ENCODE results near the gene GPA33.

GPA33 gene

GRCh38 chr1:167077128-167077867 lies 12.9 kb downstream of the GPA33 start:
- Histone ChIP-seq H3K9me3 (ENCODE audit: control insufficient read depth, insufficient read depth, low read length) (no peaks in the 10 kb centered on the region), H3K36me3 (ENCODE audit: control insufficient read depth, insufficient read depth, low read length) (no peaks in the 10 kb centered on the region), H3K27me3 (ENCODE audit: control insufficient read depth, insufficient read depth, low read length) (no peaks in the 10 kb centered on the region), H3K27ac (ENCODE audit: low read length) (no peak overlapping the region), H3K4me1 (ENCODE audit: control insufficient read depth, insufficient read depth, low read length) (no peaks in the 10 kb centered on the region), H3K4me3 (ENCODE audit: low read length) (no peak overlapping the region)
- no CpG with 5 or more reads among the region's 3 CpGs for WGBS (ENCODE audit: insufficient coverage, insufficient read length)
- DNase-seq (ENCODE audit: low read depth, low spot score): no peak

GRCh38 chr1:167076136-167076710 lies 14.0 kb downstream of the GPA33 start:
- Histone ChIP-seq H3K4me1 (ENCODE audit: control insufficient read depth, insufficient read depth, low read length) (no peaks in the 10 kb centered on the region), H3K36me3 (ENCODE audit: control insufficient read depth, insufficient read depth, low read length) (no peaks in the 10 kb centered on the region), H3K27ac (ENCODE audit: low read length) (no peak overlapping the region), H3K4me3 (ENCODE audit: low read length) (no peak overlapping the region), H3K27me3 (ENCODE audit: control insufficient read depth, insufficient read depth, low read length) (no peaks in the 10 kb centered on the region; the same call in 1 of the 2 replicates), H3K9me3 (ENCODE audit: control insufficient read depth, insufficient read depth, low read length) (no peaks in the 10 kb centered on the region)
- DNase-seq (ENCODE audit: low read depth, low spot score): no peak
- WGBS (ENCODE audit: insufficient coverage, insufficient read length): no CpG with 5 or more reads among the region's 8 CpGs

- no peaks in the 10 kb centered on the region for H3K9me3 ChIP-seq (ENCODE audit: control insufficient read depth, insufficient read depth, low read length)
- H3K4me3 ChIP-seq (ENCODE audit: low read length): no peak overlapping the region
- H3K27me3 ChIP-seq (ENCODE audit: control insufficient read depth, insufficient read depth, low read length): no peaks in the 10 kb centered on the region; the same call in 1 of the 2 replicates
- WGBS (ENCODE audit: insufficient coverage, insufficient read length): no CpG with 5 or more reads among the region's 8 CpGs
- no peak overlapping the region for H3K27ac ChIP-seq (ENCODE audit: low read length)
- no peak for DNase-seq (ENCODE audit: low read depth, low spot score)
- no peaks in the 10 kb centered on the region for H3K4me1 ChIP-seq (ENCODE audit: control insufficient read depth, insufficient read depth, low read length)
- no peaks in the 10 kb centered on the region for H3K36me3 ChIP-seq (ENCODE audit: control insufficient read depth, insufficient read depth, low read length)
Observed at GRCh38 chr1:167071286-167071685, 18.9 kb downstream of the GPA33 start.

GRCh38 chr1:167068761-167069160 lies 21.4 kb downstream of the GPA33 start:
- no peaks in the 10 kb centered on the region for H3K36me3 ChIP-seq (ENCODE audit: control insufficient read depth, insufficient read depth, low read length)
- no peak overlapping the region for H3K4me3 ChIP-seq (ENCODE audit: low read length)
- no peaks in the 10 kb centered on the region; the same call in 1 of the 2 replicates for H3K27me3 ChIP-seq (ENCODE audit: control insufficient read depth, insufficient read depth, low read length)
- no peaks in the 10 kb centered on the region for H3K4me1 ChIP-seq (ENCODE audit: control insufficient read depth, insufficient read depth, low read length)
- no peaks in the 10 kb centered on the region for H3K9me3 ChIP-seq (ENCODE audit: control insufficient read depth, insufficient read depth, low read length)
- no peak overlapping the region for H3K27ac ChIP-seq (ENCODE audit: low read length)
- no peak for DNase-seq (ENCODE audit: low read depth, low spot score)
- WGBS (ENCODE audit: insufficient coverage, insufficient read length): no CpG with 5 or more reads among the region's 13 CpGs

- H3K4me3 ChIP-seq (ENCODE audit: low read length): no peak overlapping the region
- H3K27me3 ChIP-seq (ENCODE audit: control insufficient read depth, insufficient read depth, low read length): no peaks in the 10 kb centered on the region; the same call in 1 of the 2 replicates
- H3K36me3 ChIP-seq (ENCODE audit: control insufficient read depth, insufficient read depth, low read length): no peaks in the 10 kb centered on the region
- H3K27ac ChIP-seq (ENCODE audit: low read length): no peak overlapping the region
- H3K4me1 ChIP-seq (ENCODE audit: control insufficient read depth, insufficient read depth, low read length): no peaks in the 10 kb centered on the region
- DNase-seq (ENCODE audit: low read depth, low spot score): no peak
- no CpG with 5 or more reads among the region's 3 CpGs for WGBS (ENCODE audit: insufficient coverage, insufficient read length)
- H3K9me3 ChIP-seq (ENCODE audit: control insufficient read depth, insufficient read depth, low read length): no peaks in the 10 kb centered on the region
Observed at GRCh38 chr1:167067904-167068303, 22.3 kb downstream of the GPA33 start.

- Histone ChIP-seq H3K36me3 (ENCODE audit: control insufficient read depth, insufficient read depth, low read length) (no peaks in the 10 kb centered on the region), H3K4me3 (ENCODE audit: low read length) (no peak overlapping the region), H3K27ac (ENCODE audit: low read length) (no peak overlapping the region), H3K9me3 (ENCODE audit: control insufficient read depth, insufficient read depth, low read length) (no peaks in the 10 kb centered on the region), H3K4me1 (ENCODE audit: control insufficient read depth, insufficient read depth, low read length) (no peaks in the 10 kb centered on the region), H3K27me3 (ENCODE audit: control insufficient read depth, insufficient read depth, low read length) (no peaks in the 10 kb centered on the region; the same call in 1 of the 2 replicates)
- no peak for DNase-seq (ENCODE audit: low read depth, low spot score)
- no CpG with 5 or more reads among the region's 31 CpGs for WGBS (ENCODE audit: insufficient coverage, insufficient read length)
Observed at GRCh38 chr1:167066333-167067122, 23.6 kb downstream of the GPA33 start.

- Histone ChIP-seq H3K36me3 (ENCODE audit: control insufficient read depth, insufficient read depth, low read length) (no peaks in the 10 kb centered on the region), H3K4me3 (ENCODE audit: low read length) (no peak overlapping the region), H3K27ac (ENCODE audit: low read length) (no peak overlapping the region), H3K9me3 (ENCODE audit: control insufficient read depth, insufficient read depth, low read length) (no peaks in the 10 kb centered on the region), H3K27me3 (ENCODE audit: control insufficient read depth, insufficient read depth, low read length) (no peaks in the 10 kb centered on the region), H3K4me1 (ENCODE audit: control insufficient read depth, insufficient read depth, low read length) (no peaks in the 10 kb centered on the region)
- no CpG with 5 or more reads among the region's 8 CpGs for WGBS (ENCODE audit: insufficient coverage, insufficient read length)
- no peak for DNase-seq (ENCODE audit: low read depth, low spot score)
Observed at GRCh38 chr1:167065471-167065870, 24.7 kb downstream of the GPA33 start.

- Histone ChIP-seq H3K36me3 (ENCODE audit: control insufficient read depth, insufficient read depth, low read length) (no peaks in the 10 kb centered on the region), H3K9me3 (ENCODE audit: control insufficient read depth, insufficient read depth, low read length) (no peaks in the 10 kb centered on the region), H3K27ac (ENCODE audit: low read length) (no peak overlapping the region), H3K27me3 (ENCODE audit: control insufficient read depth, insufficient read depth, low read length) (no peaks in the 10 kb centered on the region), H3K4me3 (ENCODE audit: low read length) (no peak overlapping the region), H3K4me1 (ENCODE audit: control insufficient read depth, insufficient read depth, low read length) (no peaks in the 10 kb centered on the region)
- no CpG with 5 or more reads among the region's 9 CpGs for WGBS (ENCODE audit: insufficient coverage, insufficient read length)
- no peak for DNase-seq (ENCODE audit: low read depth, low spot score)
Observed at GRCh38 chr1:167064621-167065020, 25.6 kb downstream of the GPA33 start.

GRCh38 chr1:167061073-167061464 lies 29.1 kb downstream of the GPA33 start:
- Histone ChIP-seq H3K9me3 (ENCODE audit: control insufficient read depth, insufficient read depth, low read length) (no peaks in the 10 kb centered on the region), H3K36me3 (ENCODE audit: control insufficient read depth, insufficient read depth, low read length) (no peaks in the 10 kb centered on the region), H3K4me1 (ENCODE audit: control insufficient read depth, insufficient read depth, low read length) (peaks cover 2% of the 10 kb centered on the region; the same call in 1 of the 2 replicates), H3K27ac (ENCODE audit: low read length) (no peak overlapping the region), H3K4me3 (ENCODE audit: low read length) (no peak overlapping the region), H3K27me3 (ENCODE audit: control insufficient read depth, insufficient read depth, low read length) (no peaks in the 10 kb centered on the region)
- no CpG with 5 or more reads among the region's 3 CpGs for WGBS (ENCODE audit: insufficient coverage, insufficient read length)
- no peak for DNase-seq (ENCODE audit: low read depth, low spot score)

GRCh38 chr1:167060141-167061072 lies 29.8 kb downstream of the GPA33 start:
- no CpG with 5 or more reads among the region's 10 CpGs for WGBS (ENCODE audit: insufficient coverage, insufficient read length)
- DNase-seq (ENCODE audit: low read depth, low spot score): no peak
- H3K36me3 ChIP-seq (ENCODE audit: control insufficient read depth, insufficient read depth, low read length): no peaks in the 10 kb centered on the region
- no peak overlapping the region for H3K4me3 ChIP-seq (ENCODE audit: low read length)
- no peak overlapping the region for H3K27ac ChIP-seq (ENCODE audit: low read length)
- H3K4me1 ChIP-seq (ENCODE audit: control insufficient read depth, insufficient read depth, low read length): peaks cover 2% of the 10 kb centered on the region; the same call in 1 of the 2 replicates
- no peaks in the 10 kb centered on the region for H3K9me3 ChIP-seq (ENCODE audit: control insufficient read depth, insufficient read depth, low read length)
- no peaks in the 10 kb centered on the region for H3K27me3 ChIP-seq (ENCODE audit: control insufficient read depth, insufficient read depth, low read length)

Data from iPS DF 6.9 (cell line).